CD4-positive, alpha-beta T cell treated with Interleukin-21 for 1 hour (primary cell): Measurements from ENCODE around the gene HDGFL2.

Experiments used
- DNase-seq: peaks from one replicate; pipeline ENCODE4 v3.0.0-alpha.2; 2020

HDGFL2 gene

DNA sequence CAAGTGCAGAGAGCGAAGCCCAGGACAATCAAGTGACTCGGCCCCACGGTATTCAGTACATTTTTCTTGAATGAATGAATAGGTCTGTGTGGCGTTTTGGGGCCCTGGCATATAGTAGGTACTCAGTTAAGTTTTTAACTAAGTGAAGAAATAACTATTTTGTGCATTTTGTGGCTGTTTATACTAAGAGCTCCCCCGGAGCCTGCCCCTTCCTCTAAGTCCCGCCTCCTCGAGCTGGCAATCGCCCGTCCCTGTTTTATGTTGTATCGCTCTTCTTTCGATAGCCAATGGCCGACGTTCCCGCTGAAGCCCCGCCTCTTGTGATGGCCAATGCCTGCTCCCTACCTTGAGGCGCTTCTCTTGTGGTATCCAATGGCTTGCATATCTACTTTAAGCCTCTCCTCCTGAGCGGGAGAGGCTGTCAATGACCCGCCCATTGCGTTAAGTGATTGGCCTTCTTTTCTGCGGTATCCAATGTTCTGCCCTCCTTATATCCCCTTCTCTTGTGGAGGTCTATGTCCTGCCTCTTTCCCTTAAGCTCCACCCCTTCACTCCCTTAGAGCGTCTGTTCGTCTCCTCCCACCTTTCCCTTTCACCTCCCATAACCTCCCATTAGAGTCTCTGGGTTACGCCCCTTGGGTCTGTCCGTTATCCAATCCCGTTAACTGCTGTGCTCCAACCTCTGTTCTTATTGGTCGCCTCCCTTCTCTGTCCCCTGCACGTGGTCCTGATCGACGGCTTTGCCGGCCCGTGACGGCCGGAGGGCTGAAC is 509 bp upstream of the HDGFL2 start:
- peak; percentile 100 for DNase-seq

DNA sequence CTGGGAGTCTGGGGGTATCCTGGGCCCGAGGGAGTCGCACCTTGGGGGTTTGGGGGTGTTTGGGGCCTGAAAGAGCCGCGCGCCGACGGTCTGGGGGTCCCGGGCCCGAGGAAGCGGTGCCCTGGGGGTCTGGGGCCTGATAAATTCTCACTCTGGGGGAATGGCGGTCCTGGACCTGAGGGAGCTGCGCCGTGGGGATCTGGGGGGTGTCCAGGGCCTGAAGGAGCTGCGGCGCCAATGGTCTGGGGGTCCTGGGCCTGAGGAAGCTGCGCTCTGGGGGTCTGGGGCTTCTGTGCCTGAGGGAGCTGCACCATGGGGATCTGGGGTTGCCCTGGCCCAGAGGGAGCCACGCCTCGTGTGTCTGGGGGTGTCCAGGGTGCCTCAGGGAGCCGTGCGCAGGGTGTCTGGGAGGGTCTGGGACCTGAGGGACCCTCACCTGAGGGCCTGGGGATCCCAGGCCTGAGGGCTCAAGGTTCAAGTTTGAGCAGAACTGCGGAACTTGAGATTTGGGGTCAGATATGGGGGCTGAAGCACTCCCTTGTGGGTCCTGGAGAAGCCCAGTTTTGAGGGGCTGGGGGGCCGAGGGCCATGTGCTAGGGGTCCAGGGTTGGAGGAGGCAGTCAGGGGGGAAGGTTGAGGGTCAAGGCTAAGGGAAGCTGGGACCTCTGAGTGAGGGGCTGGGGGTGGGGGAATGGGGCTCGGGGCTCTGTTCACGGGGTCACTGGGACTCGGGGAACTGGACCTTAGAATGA is 1.1 kb downstream of the HDGFL2 start:
- no peak for DNase-seq

DNA sequence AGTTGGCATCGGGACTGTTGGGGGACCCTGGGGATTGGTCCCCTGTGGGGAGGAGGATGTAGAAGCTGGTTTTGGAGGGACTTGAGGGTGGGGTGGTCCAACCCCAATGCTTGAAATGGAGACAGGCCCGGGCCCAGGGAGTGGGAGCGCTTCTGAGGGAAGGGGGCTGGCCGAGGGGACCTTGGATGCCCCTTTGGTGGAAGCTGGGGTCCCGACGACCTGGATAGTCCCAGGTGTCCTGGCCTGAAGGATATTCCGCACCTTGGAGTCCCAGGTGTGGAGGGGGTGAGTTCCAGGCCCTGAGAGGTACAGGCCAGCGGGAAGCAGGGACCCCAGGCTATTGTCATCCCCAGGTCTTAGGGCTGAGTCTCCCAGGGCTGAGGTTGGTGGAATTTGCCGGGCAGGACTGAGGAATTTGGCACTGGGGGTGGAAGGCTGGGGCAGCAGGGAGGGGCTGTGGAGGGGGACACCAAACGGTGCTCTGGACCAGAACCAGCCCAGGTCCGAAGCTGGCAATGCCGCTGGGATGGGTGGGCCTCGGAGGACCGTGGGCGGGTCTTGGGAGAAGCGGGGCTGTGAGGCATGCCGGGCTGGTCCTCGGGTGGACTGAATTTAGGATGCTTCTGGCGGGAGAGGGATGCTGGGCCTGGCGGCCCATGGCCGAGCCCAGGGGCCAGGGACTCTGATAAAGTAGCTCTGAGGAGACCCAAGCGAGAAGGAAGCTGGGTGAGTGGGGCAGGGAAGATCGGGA is 1.8 kb downstream of the HDGFL2 start:
- DNase-seq: no peak

DNA sequence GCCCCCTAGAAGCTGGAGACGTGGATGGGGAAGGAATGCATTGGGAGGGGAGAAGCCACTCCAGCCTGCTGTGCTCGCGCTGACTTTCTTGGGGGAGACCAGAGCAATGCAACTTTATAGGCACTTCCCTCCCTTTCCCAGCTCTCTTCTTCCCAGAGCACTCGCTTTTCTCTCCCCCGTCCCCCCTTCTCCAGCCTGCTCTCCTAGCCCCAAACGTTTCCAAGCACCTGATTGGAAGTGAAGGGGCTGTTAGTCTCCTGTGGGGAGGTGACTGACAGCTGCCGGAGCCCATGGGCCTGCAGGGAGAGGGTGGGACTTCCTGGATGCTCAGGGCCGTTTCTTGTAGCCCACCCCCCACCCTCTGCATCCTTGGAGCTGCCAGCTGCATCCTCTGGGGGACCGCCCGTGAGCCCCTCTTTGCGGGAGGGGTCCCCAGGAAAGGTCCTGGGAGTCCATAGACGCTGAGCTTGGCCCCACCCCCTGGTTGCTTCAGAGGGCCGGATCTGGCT is 2.5 kb downstream of the HDGFL2 start:
- DNase-seq: no peak

DNA sequence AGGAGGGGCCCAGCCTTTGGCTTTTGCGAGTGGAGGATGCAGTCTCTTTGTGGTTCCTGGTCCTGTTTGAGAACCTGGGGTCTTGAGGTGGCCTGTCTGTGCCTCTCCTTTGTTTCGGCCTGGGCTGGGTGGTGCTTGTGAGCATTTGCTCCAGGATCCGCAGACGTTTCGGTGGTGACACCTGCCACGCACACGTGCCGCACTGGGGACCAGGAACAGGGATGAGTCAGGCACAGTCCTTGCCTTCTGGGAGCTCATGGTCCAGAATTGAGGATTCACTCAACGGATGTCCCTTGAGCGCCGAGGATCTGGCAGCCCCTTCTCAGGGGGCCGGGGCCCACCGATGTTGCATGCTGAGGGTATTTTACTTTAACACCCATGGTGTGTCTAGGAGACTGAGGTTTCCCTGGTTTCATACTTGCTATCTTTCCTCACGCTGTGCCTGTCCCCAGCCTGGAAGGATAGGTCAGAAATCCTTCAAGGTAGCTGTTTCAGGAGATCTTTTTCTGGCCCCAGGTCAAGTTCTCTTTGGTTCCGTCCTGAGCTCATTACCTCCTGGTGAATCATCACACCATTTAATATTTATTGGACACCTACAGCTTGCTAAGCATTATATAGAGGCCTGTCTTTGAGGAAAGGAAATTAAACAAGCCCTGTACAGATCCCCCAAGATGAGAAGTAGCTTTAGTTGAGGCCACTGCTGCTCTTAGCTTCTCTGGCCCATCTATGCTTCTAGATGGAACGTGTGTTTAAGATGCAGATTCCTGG is 5.1 kb downstream of the HDGFL2 start:
- no peak for DNase-seq

DNA sequence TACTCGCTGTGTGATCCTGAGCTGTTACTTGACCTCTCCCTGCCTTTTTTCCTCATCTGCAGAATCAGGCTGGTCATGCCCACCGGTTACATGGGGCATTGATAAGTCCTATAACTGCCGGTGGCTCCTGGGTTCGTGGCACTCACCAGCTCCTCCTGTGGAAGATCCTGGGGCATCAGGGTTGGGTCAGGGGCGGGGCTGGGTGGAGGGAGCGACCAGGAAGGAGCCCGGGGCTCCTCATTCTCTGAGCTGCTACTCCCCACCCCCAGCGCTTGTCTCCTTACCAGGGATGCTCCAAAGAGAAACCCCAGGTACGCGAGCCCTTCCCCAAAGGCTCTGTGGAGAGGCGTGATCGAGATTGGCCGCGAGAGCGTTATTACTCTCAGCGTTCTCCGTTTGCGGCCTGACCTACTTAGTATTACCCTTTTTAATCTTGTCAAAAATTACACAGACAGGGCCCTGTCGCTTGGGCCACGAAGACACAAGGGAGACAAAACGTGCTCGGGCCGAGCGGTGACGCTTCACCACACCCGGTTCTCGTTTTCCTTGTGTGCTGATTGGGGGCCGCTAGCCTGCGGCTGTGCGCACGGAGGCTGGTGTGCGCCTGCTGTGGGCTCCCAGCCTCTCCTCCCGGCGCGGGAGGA is 10.7 kb downstream of the HDGFL2 start:
- no peak for DNase-seq

DNA sequence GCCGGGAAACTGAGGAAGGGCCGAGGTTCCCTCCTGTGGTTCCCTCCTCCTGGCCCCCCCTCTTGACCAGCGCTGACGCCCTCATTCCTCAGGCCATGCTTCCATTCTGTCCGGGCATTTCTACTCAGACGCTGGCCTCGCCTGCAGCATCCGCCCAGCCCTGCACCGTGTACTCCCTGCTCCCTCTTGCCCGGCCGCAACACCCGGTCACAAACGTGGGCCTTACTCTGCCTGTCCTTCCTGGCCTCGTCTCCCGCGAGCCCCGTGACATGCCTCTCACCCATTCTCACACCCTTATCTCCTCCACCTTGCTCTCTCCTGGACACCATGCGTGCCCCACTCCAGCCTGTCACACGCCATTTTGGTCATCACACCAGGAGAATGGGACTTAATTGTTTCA is 11.3 kb downstream of the HDGFL2 start:
- no peak for DNase-seq

DNA sequence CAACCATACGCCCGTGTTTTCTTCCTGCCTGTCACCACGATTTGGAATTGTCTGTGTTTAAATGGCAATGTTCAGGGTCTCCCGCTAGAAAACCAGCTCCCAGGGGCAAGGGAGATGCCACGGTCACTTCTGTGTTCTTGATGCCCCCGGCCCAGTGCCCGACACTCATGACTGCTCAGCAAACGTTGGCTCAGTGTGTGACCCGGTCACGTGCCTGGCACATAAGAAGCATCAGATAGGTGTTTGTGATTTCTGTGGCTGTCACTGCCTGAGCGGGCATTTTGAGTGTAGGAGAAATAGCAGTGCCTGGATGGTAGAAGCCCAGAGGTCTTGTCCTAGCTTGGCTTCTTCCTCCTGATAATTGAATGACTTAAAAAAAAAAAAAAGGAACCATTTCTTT is 15.5 kb downstream of the HDGFL2 start:
- DNase-seq: no peak

DNA sequence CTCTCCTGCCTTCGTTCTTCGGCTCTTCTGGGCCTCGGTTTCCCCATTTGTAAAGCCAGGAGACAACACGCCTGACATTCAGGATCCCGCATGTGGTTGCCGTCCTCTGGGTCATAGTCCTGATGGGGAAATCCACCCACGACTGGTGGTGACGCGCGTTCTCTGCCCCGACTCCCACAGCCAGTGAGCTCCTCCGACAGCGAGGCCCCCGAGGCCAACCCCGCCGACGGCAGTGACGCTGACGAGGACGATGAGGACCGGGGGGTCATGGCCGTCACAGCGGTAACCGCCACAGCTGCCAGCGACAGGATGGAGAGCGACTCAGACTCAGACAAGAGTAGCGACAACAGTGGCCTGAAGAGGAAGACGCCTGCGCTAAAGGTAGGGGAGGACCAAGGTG is 16.4 kb downstream of the HDGFL2 start:
- no peak for DNase-seq

DNA sequence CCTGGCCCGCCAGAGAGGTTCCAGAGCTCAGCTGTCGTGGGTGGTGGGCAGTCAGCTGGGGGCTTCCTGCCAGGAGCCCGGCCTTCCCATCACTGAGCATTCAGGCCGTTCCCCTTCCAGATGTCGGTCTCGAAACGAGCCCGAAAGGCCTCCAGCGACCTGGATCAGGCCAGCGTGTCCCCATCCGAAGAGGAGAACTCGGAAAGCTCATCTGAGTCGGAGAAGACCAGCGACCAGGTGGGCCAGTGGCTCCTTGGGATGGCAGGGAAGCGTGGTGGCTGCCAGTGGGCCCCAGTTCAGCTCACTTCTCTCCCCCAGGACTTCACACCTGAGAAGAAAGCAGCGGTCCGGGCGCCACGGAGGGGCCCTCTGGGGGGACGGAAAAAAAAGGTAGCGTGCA is 19.3 kb downstream of the HDGFL2 start:
- DNase-seq: no peak

DNA sequence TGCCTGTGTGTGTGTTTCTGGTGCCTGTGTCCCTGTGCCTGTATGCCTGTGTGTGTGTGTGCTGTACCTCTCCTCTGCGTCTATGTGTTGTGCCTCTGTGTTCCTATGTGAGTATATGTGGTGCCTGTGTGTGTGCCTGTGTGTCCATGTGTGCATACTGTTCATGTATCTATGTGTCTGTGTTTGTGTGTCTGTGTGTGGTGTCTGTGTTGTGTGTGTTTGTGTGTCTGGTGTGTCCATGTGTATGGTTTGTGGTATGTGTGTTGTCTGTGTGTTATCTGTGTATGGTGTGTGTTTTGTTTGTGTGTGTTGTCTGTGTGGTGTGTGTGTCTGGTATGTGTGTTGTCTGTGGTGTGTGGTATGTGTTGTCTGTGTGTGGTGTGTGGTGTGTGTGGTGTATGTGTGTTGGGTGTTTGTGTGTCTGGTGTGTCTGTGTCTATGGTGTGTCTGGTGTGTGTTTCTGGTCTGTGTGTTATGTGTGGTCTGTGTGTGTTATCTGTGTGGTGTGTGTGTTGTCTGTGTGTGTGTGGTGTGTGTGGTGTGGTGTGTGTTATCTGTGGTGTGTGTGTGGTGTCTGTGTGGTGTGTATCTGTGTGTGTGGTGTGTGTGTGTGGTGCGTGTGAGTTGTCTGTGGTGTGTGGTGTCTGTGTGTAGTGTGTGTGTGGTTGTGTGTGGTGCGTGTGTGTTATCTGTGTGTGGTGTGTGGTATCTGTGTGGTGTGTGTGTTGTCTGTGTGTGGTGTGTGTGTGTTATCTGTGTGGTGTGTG is 20.4 kb downstream of the HDGFL2 start:
- DNase-seq: no peak

DNA sequence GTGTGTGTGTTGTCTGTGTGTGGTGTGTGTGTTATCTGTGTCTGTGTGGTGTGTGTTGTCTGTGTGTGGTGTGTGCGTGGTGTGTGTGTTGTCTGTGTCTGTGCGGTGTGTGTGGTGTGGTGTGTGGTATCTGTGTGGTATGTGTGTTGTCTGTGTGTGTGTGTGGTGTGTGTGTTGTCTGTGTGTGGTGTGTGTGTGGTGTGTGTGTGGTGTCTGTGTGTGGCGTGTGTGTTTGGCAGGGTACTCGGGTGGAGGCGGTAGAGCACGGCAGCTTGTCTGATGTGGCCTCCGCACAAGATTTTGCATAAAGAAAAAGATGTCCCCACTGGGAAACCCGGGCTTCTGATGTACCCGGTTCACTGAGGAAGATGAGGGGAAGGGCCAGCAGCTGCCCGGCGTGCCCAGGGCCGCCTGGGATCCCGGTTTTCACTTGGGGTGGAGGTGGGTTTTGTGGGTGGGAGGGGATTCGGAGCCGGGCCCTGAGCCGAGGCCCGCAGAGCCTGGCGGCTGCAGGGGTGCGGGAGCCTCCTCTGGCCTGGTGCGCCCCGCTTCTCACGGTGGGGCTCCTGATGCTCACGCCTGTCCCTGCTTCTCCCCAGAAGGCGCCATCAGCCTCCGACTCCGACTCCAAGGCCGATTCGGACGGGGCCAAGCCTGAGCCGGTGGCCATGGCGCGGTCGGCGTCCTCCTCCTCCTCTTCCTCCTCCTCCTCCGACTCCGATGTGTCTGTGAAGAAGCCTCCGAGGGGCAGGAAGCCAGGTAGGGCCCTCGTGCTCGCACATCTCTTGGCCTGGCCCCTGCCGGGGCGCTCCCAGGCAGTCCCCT is 21.2 kb downstream of the HDGFL2 start:
- DNase-seq: no peak

DNA sequence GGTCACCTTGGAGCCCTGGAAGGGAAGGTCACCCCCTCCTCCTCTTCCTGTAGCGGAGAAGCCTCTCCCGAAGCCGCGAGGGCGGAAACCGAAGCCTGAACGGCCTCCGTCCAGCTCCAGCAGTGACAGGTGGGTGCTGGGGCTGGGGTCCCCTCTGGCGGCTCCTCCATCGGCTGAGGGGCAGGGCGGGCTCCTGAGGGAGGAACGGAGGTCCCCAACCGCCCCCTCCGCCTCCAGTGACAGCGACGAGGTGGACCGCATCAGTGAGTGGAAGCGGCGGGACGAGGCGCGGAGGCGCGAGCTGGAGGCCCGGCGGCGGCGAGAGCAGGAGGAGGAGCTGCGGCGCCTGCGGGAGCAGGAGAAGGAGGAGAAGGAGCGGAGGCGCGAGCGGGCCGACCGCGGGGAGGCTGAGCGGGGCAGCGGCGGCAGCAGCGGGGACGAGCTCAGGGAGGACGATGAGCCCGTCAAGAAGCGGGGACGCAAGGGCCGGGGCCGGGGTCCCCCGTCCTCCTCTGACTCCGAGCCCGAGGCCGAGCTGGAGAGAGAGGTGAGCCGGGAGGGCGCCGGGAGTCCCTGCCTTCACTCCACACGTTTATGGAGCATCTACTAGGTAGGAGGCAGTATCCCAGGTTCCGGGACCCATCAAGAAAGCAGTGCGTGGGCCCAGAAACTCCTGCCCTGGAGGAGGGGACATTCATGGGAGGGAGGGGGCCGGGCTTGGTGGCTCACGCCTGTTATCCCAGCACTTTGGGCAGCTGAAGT is 22.0 kb downstream of the HDGFL2 start:
- no peak for DNase-seq

DNA sequence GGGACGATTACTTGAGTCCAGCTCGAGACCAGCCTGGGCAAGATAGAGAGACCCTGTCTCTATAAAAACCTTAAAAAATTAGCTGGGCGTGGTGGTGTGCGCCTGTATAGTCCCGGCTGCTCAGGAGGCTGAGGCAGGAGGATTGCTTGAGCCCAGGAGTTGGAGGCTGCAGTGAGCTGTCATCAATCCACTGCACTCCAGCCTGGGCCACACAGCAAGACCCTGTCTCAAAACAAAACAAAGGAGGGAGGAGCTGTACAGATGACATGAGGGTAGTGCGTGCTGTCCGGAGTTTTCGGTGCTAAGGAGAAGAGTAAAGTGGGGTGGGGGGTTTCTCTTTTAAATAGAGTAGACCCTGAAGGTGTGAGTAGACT is 22.6 kb downstream of the HDGFL2 start:
- DNase-seq: no peak

DNA sequence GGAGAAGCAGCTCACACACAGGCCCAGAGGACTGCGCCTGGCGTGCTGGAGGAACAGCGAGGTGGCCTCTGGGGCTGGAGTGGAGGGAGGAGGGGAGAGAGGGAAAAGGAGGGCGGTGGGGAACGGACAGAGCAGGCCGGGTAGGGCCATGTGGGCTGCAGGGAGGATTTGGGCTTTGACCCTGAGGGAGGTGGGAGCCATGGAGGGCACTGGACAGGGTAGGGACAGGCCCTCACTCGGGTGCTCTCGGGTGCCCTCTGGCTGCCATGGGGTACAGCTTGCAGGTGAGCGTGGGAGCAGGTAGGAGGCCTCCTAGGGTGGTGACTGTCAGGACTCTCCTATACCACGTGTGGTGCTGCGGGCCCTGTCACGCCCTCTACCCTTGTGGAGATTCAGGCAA is 23.4 kb downstream of the HDGFL2 start:
- no peak for DNase-seq

DNA sequence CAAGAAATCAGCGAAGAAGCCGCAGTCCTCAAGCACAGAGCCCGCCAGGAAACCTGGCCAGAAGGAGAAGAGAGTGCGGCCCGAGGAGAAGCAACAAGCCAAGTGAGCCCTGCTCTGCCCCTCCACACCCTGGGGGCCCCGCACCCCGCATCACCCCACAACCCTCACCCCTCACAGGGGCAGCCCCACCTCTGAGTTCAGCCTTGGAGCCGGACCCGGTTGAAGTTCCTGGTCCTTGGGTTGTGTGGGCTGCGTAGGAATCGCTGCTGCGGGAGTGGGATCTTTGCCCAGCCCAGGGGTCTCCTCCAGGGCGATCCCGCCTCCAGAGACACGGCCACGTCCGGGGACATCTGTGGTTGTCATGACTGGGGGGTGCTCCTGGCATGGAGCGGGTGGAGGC is 24.2 kb downstream of the HDGFL2 start:
- DNase-seq: no peak

DNA sequence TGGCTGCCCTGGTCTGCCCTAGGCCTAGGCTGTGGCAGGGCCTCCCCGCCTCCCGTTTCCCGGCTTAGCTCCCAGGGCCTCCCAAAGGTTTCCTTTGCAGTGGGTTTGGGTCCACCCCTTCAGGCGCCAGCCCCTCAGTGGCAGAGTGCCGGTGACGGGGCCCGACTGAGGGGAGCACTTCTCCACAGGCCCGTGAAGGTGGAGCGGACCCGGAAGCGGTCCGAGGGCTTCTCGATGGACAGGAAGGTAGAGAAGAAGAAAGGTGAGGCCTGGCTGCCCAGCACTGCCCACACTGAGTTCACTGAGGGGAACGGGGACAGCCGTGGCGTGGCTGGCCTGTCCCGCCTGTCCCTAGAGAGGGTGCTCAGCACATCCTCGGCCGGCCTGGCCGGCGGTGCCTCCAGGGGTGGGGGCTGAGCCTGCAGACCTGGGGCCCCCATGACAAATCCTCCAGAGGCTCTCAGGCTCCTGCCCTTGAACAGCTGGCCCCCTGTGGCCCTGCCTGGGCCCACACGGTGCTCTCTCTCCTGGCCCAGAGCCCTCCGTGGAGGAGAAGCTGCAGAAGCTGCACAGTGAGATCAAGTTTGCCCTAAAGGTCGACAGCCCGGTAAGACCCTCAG is 25.8 kb downstream of the HDGFL2 start:
- DNase-seq: no peak

DNA sequence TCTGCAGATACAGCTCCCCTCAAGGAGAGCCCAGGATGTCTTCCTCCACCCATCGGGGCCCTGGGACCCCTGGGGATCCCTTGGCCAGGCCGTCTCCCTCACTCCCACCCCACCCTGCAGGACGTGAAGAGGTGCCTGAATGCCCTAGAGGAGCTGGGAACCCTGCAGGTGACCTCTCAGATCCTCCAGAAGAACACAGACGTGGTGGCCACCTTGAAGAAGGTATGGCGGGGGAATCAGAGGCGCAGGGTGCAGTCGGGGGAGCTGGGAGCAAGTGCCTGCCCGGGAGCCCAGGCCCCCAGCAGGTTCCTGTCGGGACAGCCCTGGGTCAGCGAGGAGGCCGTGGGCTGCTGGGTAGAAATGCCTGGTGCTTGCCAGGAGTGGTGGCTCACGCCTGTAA is 26.6 kb downstream of the HDGFL2 start:
- no peak for DNase-seq

DNA sequence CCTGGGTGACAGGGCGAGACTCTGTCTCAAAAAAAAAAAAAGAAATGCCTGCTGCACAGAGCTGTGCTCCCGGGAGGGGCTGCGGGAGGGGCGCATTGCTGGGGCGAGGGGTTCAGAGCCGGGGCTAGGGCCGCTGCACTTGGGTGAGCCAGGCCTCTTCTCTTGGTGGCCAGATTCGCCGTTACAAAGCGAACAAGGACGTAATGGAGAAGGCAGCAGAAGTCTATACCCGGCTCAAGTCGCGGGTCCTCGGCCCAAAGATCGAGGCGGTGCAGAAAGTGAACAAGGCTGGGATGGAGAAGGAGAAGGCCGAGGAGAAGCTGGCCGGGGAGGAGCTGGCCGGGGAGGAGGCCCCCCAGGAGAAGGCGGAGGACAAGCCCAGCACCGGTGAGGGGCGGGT is 27.2 kb downstream of the HDGFL2 start:
- no peak for DNase-seq
